Choroid plexus epithelial cell (primary cell): ENCODE results near the gene PPM1H.
A peak's percentile ranks its signal among the peaks of the same experiment; 100 is the strongest.
"Not testable (repeated sequence)": the region's sequence is repeated elsewhere in the genome, so short reads cannot be mapped to it uniquely, and the experiment has no call there.

Source experiments
- DNase-seq: peaks from one replicate; pipeline ENCODE4 v3.0.0-alpha.2; 2010; ENCODE audit warnings: low read depth
- H3K4me3 ChIP-seq: 2 replicates; pipeline ENCODE4 v1.5.1; 2011; ENCODE audit warnings: low read depth, mild to moderate bottlenecking, control low read depth, low read length, moderate library complexity
- CTCF ChIP-seq: conservative IDR thresholded peaks from 2 replicates; pipeline ENCODE4 v1.5.1; 2011; ENCODE audit warnings: low read depth, mild to moderate bottlenecking, control low read depth, inconsistent platforms, low read length, moderate library complexity

Gene PPM1H

DNA sequence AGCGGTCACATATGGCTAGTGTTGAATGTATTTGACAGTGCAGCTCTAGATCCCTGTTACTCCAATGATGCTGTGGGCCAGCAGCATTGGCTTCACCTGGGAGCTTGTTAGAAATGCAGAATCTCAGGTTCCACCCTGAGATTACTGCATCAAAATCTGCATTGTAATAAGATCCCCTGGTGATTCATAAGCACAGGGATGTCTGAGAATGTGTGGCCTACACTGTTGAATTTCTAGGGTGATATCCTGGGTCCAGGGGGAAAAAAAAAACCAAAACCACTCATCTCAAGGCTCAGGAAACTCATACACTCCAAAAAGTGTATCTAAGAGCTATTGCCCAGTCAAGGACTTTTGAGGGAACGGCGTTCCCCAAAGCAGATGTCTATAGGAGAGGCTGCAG, 196.8 kb downstream of the PPM1H start:
- no peak overlapping the region for H3K4me3 ChIP-seq
- DNase-seq = peak; percentile 40
- no peak for TF ChIP-seq CTCF

GRCh38 chr12:62737615-62738014, 197.3 kb downstream of the PPM1H start:
- TF ChIP-seq CTCF = no peak
- H3K4me3 ChIP-seq = no peak overlapping the region
- no peak for DNase-seq

DNA sequence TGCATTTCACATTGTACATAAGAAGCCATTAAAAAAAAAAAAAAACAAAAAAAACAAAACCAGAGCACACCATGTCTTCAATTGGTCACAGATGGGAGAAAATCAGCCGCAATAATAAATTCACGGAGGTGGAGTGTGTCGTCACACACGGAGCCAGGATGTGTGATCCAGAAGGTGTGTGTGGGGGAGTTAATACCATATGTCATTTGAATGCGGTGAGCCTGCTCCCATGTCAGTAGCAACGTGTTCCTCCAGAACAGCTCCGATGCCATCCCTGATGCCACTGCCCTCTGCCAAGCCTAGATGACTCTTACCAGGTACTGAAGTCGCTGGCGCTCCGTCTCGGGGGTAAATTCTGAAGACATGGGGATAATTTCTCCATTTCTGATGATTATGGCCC, 197.8 kb downstream of the PPM1H start:
- TF ChIP-seq CTCF = no peak
- no peak for DNase-seq
- no peak overlapping the region for H3K4me3 ChIP-seq

DNA sequence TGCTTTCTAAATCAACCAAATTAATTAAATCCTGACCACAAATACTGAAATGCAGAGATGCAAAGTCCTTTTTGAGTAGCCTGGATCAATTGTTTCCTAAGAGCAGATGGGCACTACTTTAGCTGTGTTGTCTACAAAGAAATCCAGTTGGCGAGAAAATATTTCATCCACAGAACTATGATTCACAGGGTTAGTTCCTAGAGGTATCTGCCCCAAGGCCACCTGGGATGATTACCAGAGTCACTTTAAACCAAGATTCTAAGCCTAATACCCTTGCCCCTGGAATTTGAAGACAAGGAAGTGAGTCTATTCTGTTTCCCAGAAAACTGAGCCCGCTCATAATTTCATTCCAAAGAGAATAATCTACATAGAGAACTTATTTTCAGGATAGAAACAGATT, 198.4 kb downstream of the PPM1H start:
- TF ChIP-seq CTCF = no peak
- DNase-seq = no peak
- no peak overlapping the region for H3K4me3 ChIP-seq

DNA sequence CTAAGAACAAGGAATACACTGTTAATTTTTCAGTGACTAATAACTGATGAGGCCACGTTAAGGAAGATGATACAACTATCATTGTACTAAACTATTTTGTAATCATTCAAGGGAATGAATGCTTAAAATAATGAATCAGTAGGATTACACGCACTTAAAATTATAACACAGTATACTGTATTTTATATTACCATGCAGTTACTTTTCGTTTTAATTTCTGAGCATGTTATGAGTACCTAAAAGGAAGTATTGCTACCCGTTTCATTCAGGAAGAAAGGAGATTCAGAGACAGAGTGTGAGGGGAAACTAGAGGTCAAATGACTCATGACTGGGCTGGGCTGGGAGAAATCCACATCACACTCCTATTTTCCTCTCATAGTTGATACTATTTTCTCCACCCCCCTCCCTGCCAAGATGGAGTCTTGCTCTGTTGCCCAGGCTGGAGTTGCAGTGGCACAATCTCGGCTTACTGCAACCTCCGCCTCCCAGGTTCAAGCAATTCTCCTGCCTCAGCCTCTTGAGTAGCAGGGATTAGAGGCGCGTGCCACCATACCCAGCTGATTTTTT, 202.0 kb downstream of the PPM1H start:
- no peak overlapping the region for H3K4me3 ChIP-seq
- TF ChIP-seq CTCF = no peak
- peak; percentile 81 for DNase-seq

GRCh38 chr12:62731055-62731820, 203.7 kb downstream of the PPM1H start:
- no peak for TF ChIP-seq CTCF
- DNase-seq = peak; percentile 58
- H3K4me3 ChIP-seq = no peak overlapping the region

GRCh38 chr12:62730649-62731048, 204.3 kb downstream of the PPM1H start:
- H3K4me3 ChIP-seq = no peak overlapping the region
- no peak for TF ChIP-seq CTCF
- DNase-seq = peak; percentile 73

DNA sequence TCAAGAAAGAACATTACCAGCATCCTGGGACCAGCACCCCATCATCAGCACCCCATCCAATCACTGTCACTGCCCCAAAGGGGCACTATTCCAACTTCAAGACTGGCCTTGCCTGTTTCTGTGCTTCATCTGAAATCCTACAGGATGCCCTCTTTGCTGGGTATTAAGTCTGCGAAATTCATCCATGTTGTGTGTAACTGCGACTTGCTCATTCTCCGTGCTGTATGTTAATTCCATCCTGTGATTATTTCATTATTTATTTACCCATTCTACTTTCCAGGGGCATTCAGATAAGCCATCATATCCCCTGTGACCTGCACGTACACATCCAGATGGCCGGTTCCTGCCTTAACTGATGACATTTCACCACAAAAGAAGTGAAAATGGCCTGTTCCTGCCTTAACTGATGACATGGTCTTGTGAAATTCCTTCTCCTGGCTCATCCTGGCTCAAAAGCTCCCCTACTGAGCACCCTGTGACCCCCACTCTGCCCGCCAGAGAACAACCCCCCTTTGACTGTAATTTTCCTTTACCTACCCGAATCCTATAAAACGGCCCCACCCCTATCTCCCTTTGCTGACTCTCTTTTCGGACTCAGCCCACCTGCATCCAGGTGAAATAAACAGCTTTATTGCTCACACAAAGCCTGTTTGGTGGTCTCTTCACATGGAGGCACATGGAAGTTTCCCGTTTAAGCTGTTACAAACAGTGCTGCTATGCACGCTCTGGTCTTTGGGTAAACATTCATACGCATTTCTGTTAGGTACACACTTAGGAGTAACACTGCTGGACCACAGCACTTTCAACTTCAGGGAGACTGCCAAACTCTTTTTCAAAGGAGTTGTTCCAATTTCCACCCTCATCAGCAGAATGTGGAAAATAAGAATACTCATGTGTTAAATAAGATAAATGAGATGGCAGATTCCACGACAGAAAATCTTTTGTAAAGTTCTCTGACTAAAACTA, 205.1 kb downstream of the PPM1H start:
- DNase-seq = peak; percentile 73
- H3K4me3 ChIP-seq = not testable (repeated sequence)
